Measurements from ENCODE around the gene MACF1. TPM values are rescaled to one million over a fixed set of nuclear protein-coding genes. Genes with fewer than 3 reads are reported as not detected.

Gene MACF1
- total RNA-seq, 1 experiment from 2014 or later, result 103 TPM

DNA sequence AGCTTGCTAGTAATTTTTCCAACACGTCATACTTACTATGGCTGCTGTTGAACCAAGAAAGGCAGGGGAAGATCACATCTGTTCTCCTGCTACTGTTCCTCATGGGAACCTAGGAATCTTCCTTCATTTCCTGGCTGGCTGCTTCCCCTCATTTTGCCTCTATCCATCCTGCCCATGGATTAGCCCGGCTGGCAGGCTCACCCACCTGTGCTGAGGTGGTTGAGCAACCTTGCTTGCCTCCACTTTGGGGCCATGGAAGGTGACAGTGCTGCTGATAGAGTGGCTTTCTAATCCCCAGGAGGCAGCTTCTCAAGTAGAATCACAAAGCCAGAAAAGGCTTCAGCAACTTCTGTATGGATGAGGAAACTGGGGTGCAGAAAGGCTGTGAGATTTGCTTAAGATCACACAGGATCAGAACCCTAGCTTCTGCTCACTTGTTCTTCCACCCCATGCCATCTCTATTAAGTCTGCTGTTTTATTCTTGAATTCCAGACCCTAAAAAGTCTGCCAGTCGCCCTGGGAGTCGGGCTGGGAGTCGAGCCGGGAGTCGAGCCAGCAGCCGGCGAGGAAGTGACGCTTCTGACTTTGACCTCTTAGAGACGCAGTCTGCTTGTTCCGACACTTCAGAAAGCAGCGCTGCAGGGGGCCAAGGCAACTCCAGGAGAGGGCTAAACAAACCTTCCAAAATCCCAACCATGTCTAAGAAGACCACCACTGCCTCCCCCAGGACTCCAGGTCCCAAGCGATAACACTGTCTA, 280.7 kb downstream of the MACF1 start:
- H3F3A ChIP-seq (ENCODE audit: low read length, unreplicated experiment), result no peaks in the 10 kb centered on the region
- no peak overlapping the region for H3K4me2 ChIP-seq (ENCODE audit: low read length)
- no peaks in the 10 kb centered on the region for H3K79me2 ChIP-seq (ENCODE audit: low read length)
- no peaks in the 10 kb centered on the region for H3K9me2 ChIP-seq (replicated peaks; ENCODE audit: low read length)
- ChIA-PET CTCF (no interaction called here), POLR2A (ENCODE audit: unreplicated experiment) (no interaction called here)
- peaks cover 26% of the 10 kb centered on the region for H3K36me3 ChIP-seq (ENCODE audit: low read depth, low read length)
- no peak overlapping the region for H2AFZ ChIP-seq (ENCODE audit: low read length)
- DNase-seq (no peak), ATAC-seq (no peak)
- no peak overlapping the region for H3K27ac ChIP-seq (ENCODE audit: low read length)
- no peak overlapping the region for H3K9ac ChIP-seq (ENCODE audit: low read length)
- H3K27me3 ChIP-seq (ENCODE audit: low read length), result no peaks in the 10 kb centered on the region
- intact Hi-C loops (cut with micrococcal nuclease), result no loop called here
- no peaks in the 10 kb centered on the region for H3K4me1 ChIP-seq (ENCODE audit: insufficient read depth, low read length)
- no peaks in the 10 kb centered on the region for H3K9me3 ChIP-seq (ENCODE audit: low read length)
- no peak overlapping the region for H3K4me3 ChIP-seq (ENCODE audit: low read length)
- no TSS peak for BruUV-seq (replicated peaks)
- no peak for TF ChIP-seq EZH2phosphoT487 (IDR thresholded peaks at IDR 0.05; ENCODE audit: borderline replicate concordance, low read length)
- TF ChIP-seq, protein P1, sequence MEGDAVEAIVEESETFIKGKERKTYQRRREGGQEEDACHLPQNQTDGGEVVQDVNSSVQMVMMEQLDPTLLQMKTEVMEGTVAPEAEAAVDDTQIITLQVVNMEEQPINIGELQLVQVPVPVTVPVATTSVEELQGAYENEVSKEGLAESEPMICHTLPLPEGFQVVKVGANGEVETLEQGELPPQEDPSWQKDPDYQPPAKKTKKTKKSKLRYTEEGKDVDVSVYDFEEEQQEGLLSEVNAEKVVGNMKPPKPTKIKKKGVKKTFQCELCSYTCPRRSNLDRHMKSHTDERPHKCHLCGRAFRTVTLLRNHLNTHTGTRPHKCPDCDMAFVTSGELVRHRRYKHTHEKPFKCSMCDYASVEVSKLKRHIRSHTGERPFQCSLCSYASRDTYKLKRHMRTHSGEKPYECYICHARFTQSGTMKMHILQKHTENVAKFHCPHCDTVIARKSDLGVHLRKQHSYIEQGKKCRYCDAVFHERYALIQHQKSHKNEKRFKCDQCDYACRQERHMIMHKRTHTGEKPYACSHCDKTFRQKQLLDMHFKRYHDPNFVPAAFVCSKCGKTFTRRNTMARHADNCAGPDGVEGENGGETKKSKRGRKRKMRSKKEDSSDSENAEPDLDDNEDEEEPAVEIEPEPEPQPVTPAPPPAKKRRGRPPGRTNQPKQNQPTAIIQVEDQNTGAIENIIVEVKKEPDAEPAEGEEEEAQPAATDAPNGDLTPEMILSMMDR (conservative IDR thresholded peaks at IDR 0.05; ENCODE audit: low read depth, low read length), result no peak
- TF ChIP-seq EZH2 (IDR thresholded peaks at IDR 0.05; ENCODE audit: low read length, unreplicated experiment), result no peak
- H4K20me1 ChIP-seq (ENCODE audit: low read length), result no peaks in the 10 kb centered on the region

DNA sequence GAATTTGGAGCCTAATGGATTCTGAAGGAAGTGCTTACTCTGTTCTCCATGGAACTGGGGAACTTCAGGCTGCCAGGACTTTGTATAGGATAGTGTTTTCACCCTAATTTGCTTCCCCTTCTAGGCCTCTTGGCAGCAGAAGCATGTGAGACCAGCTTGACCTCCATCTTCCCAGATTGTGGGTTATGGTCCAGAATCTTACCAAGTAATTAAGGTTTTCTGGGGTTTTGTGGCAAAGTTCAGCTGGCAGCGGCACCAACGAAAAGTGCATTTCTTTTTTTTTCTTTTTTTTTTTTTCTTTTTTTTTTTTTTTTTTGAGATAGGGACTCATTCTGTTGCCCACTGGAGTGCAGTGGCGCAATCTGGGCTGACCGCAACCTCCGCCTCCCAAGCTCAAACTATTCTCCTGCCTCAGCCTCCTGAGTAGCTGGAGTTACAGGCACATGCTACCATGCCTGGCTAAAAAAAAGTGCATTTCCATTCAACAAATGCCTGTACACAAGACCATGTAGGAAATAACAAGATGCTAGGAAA, 283.6 kb downstream of the MACF1 start:
- no peak for DNase-seq
- CTCF ChIA-PET, result interaction anchor here (0.6 kb wide), 1 partner anchor 170 kb away, joined by 4 read pairs; no protein-coding TSS in a partner anchor
- intact Hi-C loops (cut with micrococcal nuclease), result no loop called here

More for the DNA sequence above, 283.6 kb downstream of the MACF1 start:
- Histone ChIP-seq H3F3A (ENCODE audit: low read length, unreplicated experiment) (no peaks in the 10 kb centered on the region), H2AFZ (ENCODE audit: low read length) (no peak overlapping the region), H3K27me3 (ENCODE audit: low read length) (no peaks in the 10 kb centered on the region), H3K9ac (ENCODE audit: low read length) (no peak overlapping the region), H3K36me3 (ENCODE audit: low read depth, low read length) (peaks cover 16% of the 10 kb centered on the region), H4K20me1 (ENCODE audit: low read length) (no peaks in the 10 kb centered on the region), H3K9me3 (ENCODE audit: low read length) (no peaks in the 10 kb centered on the region), H3K27ac (ENCODE audit: low read length) (no peak overlapping the region), H3K4me2 (ENCODE audit: low read length) (no peak overlapping the region), H3K9me2 (replicated peaks; ENCODE audit: low read length) (no peaks in the 10 kb centered on the region), H3K79me2 (ENCODE audit: low read length) (no peaks in the 10 kb centered on the region), H3K4me3 (ENCODE audit: low read length) (no peak overlapping the region), H3K4me1 (ENCODE audit: insufficient read depth, low read length) (no peaks in the 10 kb centered on the region)
- TF ChIP-seq, protein P1 (conservative IDR thresholded peaks at IDR 0.05; ENCODE audit: low read depth, low read length), result no peak
- TF ChIP-seq EZH2 (IDR thresholded peaks at IDR 0.05; ENCODE audit: low read length, unreplicated experiment) (no peak), EZH2phosphoT487 (IDR thresholded peaks at IDR 0.05; ENCODE audit: borderline replicate concordance, low read length) (no peak)
- BruUV-seq (replicated peaks), result no TSS peak
- no peak for ATAC-seq
- POLR2A ChIA-PET (ENCODE audit: unreplicated experiment), result no interaction called here

Measured in PC-3 (cell line).